ENCODE data around the gene SYNE4. TPM values are rescaled to one million over a fixed set of nuclear protein-coding genes. Genes with fewer than 3 reads are reported as not detected.
A peak's percentile ranks its signal among the peaks of the same experiment; 100 is the strongest.

Gene SYNE4
- total and polyA plus RNA-seq, 2 of the 13 experiments (the other 11 are each of a cell fraction or from before 2014, with no cell fraction given), result 13.7 to 23.0 TPM

DNA sequence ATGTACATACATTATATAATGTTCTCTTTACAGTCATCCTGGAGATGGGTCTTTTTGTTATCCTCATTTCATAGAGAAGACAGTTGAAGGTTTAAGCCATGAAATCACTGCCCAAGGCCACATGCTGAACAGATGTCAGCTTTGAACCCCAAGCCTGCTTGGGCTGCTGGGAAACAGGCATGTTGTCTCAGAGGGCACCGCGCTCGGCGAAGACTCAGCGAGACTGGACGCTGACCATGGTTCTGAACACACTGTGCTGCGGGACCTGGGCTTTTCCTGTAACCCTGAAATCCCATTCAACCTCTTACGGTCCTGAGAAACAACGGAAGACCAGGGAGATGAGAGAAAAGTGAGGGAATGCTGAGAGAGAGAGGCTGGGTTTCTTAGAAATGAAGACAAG, 45.1 kb downstream of the SYNE4 start (continued):
- TF ChIP-seq NFYB (CRISPR knock-in tag; IDR thresholded peaks at IDR 0.05), result no peak
- TF ChIP-seq AKNA (CRISPR knock-in tag; IDR thresholded peaks at IDR 0.05; ENCODE audit: borderline replicate concordance), result 0 out of 2 replicates have a peak, but pooled peaks have one; percentile 87
- TF ChIP-seq NFE2L1 (CRISPR knock-in tag; IDR thresholded peaks at IDR 0.05; ENCODE audit: borderline replicate concordance), result no peak
- no peak for TF ChIP-seq AGO1 (IDR thresholded peaks at IDR 0.05; ENCODE audit: low read depth, low read length, poor library complexity, severe bottlenecking)
- no peak for TF ChIP-seq HNF1B (CRISPR knock-in tag; IDR thresholded peaks at IDR 0.05)
- peak; percentile 90 for TF ChIP-seq DNMT3B (CRISPR knock-in tag; conservative IDR thresholded peaks at IDR 0.05)
- peak; percentile 80; the same call in 1 of the 2 replicates for TF ChIP-seq KDM2A (CRISPR knock-in tag; IDR thresholded peaks at IDR 0.05; ENCODE audit: borderline replicate concordance, low read depth)
- TF ChIP-seq, protein P1, sequence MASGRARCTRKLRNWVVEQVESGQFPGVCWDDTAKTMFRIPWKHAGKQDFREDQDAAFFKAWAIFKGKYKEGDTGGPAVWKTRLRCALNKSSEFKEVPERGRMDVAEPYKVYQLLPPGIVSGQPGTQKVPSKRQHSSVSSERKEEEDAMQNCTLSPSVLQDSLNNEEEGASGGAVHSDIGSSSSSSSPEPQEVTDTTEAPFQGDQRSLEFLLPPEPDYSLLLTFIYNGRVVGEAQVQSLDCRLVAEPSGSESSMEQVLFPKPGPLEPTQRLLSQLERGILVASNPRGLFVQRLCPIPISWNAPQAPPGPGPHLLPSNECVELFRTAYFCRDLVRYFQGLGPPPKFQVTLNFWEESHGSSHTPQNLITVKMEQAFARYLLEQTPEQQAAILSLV (CRISPR knock-in tag; IDR thresholded peaks at IDR 0.05; ENCODE audit: borderline replicate concordance), result 0 out of 2 replicates have a peak, but pooled peaks have one; percentile 52
- TF ChIP-seq ZBTB40 (IDR thresholded peaks at IDR 0.05), result no peak
- 0 out of 2 replicates have a peak, but pooled peaks have one; percentile 31 for TF ChIP-seq ZBTB40 (CRISPR knock-in tag; IDR thresholded peaks at IDR 0.05)
- TF ChIP-seq, protein P2, sequence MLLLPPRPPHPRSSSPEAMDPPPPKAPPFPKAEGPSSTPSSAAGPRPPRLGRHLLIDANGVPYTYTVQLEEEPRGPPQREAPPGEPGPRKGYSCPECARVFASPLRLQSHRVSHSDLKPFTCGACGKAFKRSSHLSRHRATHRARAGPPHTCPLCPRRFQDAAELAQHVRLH (CRISPR knock-in tag; IDR thresholded peaks at IDR 0.05; ENCODE audit: borderline replicate concordance, low read depth), result peak; percentile 68
- 0 out of 2 replicates have a peak, but pooled peaks have one; percentile 10 for TF ChIP-seq STAG1 (CRISPR knock-in tag; IDR thresholded peaks at IDR 0.05)

Data from HepG2 (cell line).